SJSA1 (cell line): ENCODE data around the gene TIGIT. TPM values are rescaled to one million over a fixed set of nuclear protein-coding genes. Genes with fewer than 3 reads are reported as not detected.

Source experiments
- DNase-seq, 2 experiments: peaks; one replicate each; pipeline ENCODE4 v3.0.0-alpha.2; 2015 to 2020; ENCODE audit warnings: low spot score in 2 of 2, low read depth in 1 of 2
- H3K27ac ChIP-seq: fragments of 250-450 bp; sonication (Bioruptor Pico); 2 replicates; pipeline ENCODE4 v1.5.1; 2020; ENCODE audit warnings: mild to moderate bottlenecking, moderate library complexity
- H3K27me3 ChIP-seq: fragments of 250-450 bp; sonication (Bioruptor Pico); replicated peaks from 2 replicates; pipeline ENCODE4 v1.5.1; 2020; ENCODE audit warnings: mild to moderate bottlenecking, moderate library complexity
- H3K36me3 ChIP-seq: fragments of 250-450 bp; sonication (Bioruptor Pico); 2 replicates; pipeline ENCODE4 v1.5.1; 2020; ENCODE audit warnings: mild to moderate bottlenecking
- H3K4me1 ChIP-seq: fragments of 250-450 bp; sonication (Bioruptor Pico); replicated peaks from 2 replicates; pipeline ENCODE4 v1.6.1; 2021; ENCODE audit warnings: mild to moderate bottlenecking
- H3K4me3 ChIP-seq: fragments of 250-450 bp; sonication (Bioruptor Pico); 2 replicates; pipeline ENCODE4 v1.5.1; 2020; ENCODE audit warnings: mild to moderate bottlenecking
- H3K9me3 ChIP-seq: fragments of 250-450 bp; sonication (Bioruptor Pico); replicated peaks from 2 replicates; pipeline ENCODE4 v1.5.1; 2020; ENCODE audit warnings: mild to moderate bottlenecking
- total RNA-seq: library from RNA; depleted of rRNA; stranded (reverse); fragments of >200 nt; shearing (Covaris generic); gene quantifications from 2 replicates; pipeline ENCODE4 v1.2.3, GENCODE V29; 2014

The TIGIT gene
- total RNA-seq, 1 experiment from 2014 or later: not detected

DNA sequence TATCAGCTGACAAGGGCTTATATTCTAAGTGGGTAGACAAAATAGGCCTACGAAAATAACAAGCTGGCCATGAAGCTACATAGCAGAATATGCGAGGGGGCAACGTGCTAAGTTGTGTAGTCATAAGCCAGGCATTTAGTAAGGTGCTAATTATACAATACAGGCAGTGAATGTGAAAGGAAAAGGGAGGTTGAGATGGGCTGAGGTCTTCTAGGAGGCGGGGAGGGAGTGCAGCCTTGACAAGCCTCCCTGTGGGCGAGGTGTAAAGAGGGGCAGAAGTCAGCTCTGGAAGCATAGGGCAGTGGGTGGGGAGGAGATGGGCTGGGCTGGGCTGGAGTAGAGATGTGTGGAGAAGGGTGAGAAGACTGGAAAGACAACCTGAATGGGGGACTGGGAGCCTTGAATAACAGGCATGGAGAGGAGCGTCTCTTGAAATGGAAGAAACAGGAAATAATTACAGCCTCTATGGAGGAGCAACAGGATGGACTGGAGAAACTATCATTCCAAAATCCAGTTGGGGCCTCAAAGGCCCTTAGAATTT, 1.2 kb downstream of the TIGIT start:
- H3K27ac ChIP-seq: no peak overlapping the region
- no peaks in the 10 kb centered on the region for H3K9me3 ChIP-seq
- no peaks in the 10 kb centered on the region for H3K27me3 ChIP-seq
- no peaks in the 10 kb centered on the region for H3K36me3 ChIP-seq
- no peak for DNase-seq
- peaks cover 3% of the 10 kb centered on the region; the same call in 1 of the 2 replicates for H3K4me1 ChIP-seq
- H3K4me3 ChIP-seq: no peak overlapping the region

GRCh38 chr3:114295946-114296345, 2.1 kb downstream of the TIGIT start:
- peaks cover 2% of the 10 kb centered on the region; the same call in 1 of the 2 replicates for H3K4me1 ChIP-seq
- H3K27me3 ChIP-seq: no peaks in the 10 kb centered on the region
- no peak overlapping the region for H3K27ac ChIP-seq
- H3K36me3 ChIP-seq: no peaks in the 10 kb centered on the region
- H3K4me3 ChIP-seq: no peak overlapping the region
- H3K9me3 ChIP-seq: no peaks in the 10 kb centered on the region
- DNase-seq: no peak

GRCh38 chr3:114299421-114299820, 5.6 kb downstream of the TIGIT start:
- Histone ChIP-seq H3K4me3 (no peak overlapping the region), H3K4me1 (no peaks in the 10 kb centered on the region), H3K9me3 (no peaks in the 10 kb centered on the region), H3K27ac (no peak overlapping the region), H3K36me3 (no peaks in the 10 kb centered on the region), H3K27me3 (no peaks in the 10 kb centered on the region)
- DNase-seq: no peak

GRCh38 chr3:114299941-114300624, 6.3 kb downstream of the TIGIT start:
- H3K4me3 ChIP-seq: no peak overlapping the region
- H3K36me3 ChIP-seq: no peaks in the 10 kb centered on the region
- H3K9me3 ChIP-seq: no peaks in the 10 kb centered on the region
- DNase-seq: no peak
- H3K27ac ChIP-seq: no peak overlapping the region
- no peaks in the 10 kb centered on the region for H3K27me3 ChIP-seq
- no peaks in the 10 kb centered on the region for H3K4me1 ChIP-seq

- Histone ChIP-seq H3K27ac (no peak overlapping the region), H3K27me3 (no peaks in the 10 kb centered on the region), H3K4me1 (no peaks in the 10 kb centered on the region), H3K9me3 (no peaks in the 10 kb centered on the region), H3K36me3 (no peaks in the 10 kb centered on the region), H3K4me3 (no peak overlapping the region)
- DNase-seq: no peak
Measured at GRCh38 chr3:114307222-114307830, 13.5 kb downstream of the TIGIT start.

DNA sequence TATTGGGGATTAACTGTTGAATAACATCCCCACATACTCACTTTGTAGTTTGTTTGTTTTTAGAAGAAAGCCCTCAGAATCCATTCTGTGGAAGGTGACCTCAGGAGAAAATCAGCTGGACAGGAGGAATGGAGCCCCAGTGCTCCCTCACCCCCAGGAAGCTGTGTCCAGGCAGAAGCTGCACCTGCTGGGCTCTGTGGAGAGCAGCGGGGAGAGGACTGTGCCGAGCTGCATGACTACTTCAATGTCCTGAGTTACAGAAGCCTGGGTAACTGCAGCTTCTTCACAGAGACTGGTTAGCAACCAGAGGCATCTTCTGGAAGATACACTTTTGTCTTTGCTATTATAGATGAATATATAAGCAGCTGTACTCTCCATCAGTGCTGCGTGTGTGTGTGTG, 14.0 kb downstream of the TIGIT start:
- H3K36me3 ChIP-seq: no peaks in the 10 kb centered on the region
- no peak overlapping the region for H3K4me3 ChIP-seq
- DNase-seq: no peak
- no peaks in the 10 kb centered on the region for H3K27me3 ChIP-seq
- no peaks in the 10 kb centered on the region for H3K4me1 ChIP-seq
- no peaks in the 10 kb centered on the region for H3K9me3 ChIP-seq
- H3K27ac ChIP-seq: no peak overlapping the region

DNA sequence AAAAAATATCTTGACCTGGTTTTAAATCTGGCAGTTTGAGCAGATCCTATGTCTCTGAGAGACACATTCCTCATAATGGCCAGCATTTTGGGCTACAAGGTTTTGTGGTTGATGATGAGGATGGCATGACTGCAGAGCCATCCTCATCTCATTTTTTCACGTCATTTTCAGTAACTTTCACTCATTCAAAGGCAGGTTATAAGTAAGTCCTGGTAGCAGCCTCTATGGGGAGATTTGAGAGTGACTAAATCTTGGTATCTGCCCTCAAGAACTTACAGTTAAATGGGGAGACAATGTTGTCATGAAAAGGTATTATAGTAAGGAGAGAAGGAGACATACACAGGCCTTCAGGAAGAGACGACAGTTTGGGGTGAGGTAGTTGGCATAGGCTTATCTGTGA, 14.5 kb downstream of the TIGIT start:
- Histone ChIP-seq H3K27me3 (no peaks in the 10 kb centered on the region), H3K9me3 (no peaks in the 10 kb centered on the region), H3K4me1 (no peaks in the 10 kb centered on the region), H3K27ac (no peak overlapping the region), H3K36me3 (no peaks in the 10 kb centered on the region), H3K4me3 (no peak overlapping the region)
- no peak for DNase-seq

DNA sequence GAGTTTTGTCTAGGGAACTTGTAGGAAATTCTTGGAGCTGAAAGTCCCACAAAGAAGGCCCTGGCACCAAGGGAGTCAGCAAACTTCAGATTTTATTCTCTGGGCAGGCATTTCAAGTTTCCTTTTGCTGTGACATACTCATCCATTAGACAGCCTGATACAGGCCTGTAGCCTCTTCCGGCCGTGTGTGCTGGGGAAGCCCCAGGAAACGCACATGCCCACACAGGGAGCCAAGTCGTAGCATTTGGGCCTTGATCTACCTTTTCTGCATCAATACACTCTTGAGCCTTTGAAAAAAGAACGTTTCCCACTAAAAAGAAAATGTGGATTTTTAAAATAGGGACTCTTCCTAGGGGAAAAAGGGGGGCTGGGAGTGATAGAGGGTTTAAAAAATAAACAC, 15.0 kb downstream of the TIGIT start:
- H3K27me3 ChIP-seq: no peaks in the 10 kb centered on the region
- no peak overlapping the region for H3K4me3 ChIP-seq

DNA sequence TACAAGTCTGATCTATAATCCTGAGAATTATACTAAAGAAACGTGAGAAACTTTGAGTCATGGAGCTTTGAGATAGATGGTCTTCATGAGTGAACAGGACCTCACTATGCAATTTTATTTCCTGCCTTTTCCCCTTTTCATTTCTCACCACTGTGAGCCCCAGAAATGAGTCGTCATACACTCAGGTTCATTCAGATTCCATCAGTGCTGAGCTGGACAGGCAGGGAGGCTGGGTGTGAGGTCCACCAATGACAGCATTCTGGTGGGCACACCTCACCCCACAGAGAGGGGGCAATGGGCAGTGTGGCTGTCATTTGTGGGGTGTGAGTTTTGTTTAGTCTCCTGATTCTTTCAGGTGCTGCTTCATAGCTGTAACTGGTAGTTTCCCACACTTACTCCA, 16.9 kb downstream of the TIGIT start:
- H3K9me3 ChIP-seq: no peaks in the 10 kb centered on the region
- no peak overlapping the region for H3K27ac ChIP-seq
- no peaks in the 10 kb centered on the region; the same call in 1 of the 2 replicates for H3K36me3 ChIP-seq
- DNase-seq: no peak
- no peaks in the 10 kb centered on the region for H3K27me3 ChIP-seq
- H3K4me1 ChIP-seq: no peaks in the 10 kb centered on the region
- H3K4me3 ChIP-seq: no peak overlapping the region

More for the DNA sequence above, 15.0 kb downstream of the TIGIT start:
- H3K36me3 ChIP-seq: no peaks in the 10 kb centered on the region
- H3K27ac ChIP-seq: no peak overlapping the region
- DNase-seq: no peak
- H3K4me1 ChIP-seq: no peaks in the 10 kb centered on the region
- no peaks in the 10 kb centered on the region for H3K9me3 ChIP-seq

DNA sequence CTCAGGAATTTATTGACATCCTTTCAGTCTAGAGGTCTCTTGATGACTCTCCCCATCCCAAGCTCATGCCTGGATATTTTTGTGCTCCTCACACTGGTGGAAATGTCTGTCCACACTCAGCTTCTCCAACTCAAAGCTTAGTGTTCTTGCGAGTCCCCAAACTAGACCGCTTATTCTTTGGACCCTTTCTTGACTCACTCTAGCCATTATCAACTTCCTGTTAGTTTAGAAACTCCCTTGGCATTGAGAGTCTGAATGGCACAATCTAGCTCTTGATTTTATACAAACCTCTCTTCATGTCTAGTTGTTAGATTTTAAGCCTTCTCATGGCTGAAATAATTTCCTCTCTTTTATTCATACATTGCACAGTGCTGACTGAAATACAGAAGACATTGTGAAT, 19.6 kb downstream of the TIGIT start:
- Histone ChIP-seq H3K4me1 (no peaks in the 10 kb centered on the region), H3K36me3 (no peaks in the 10 kb centered on the region; the same call in 1 of the 2 replicates), H3K27ac (no peak overlapping the region), H3K4me3 (no peak overlapping the region), H3K27me3 (no peaks in the 10 kb centered on the region), H3K9me3 (no peaks in the 10 kb centered on the region)
- no peak for DNase-seq

DNA sequence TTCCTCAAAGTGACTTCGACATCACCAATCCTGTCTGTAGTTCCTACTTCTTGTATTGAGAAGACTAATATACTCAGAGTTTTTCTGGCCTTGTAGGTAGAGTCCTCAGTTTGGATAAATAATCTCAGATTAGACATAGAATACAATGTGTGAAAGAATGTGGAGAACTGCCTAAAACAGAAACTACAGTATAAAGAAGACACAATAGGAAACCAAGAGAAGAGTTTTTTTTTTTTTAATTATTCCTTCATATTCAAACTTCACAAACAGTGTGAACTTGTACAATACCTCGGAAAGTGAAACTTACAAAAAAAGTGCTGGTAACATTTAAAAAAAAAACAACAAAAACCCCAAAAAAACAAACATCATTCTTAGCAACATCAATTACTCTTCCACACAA, 20.5 kb downstream of the TIGIT start:
- no peak for DNase-seq
- Histone ChIP-seq H3K4me3 (no peak overlapping the region), H3K27ac (no peak overlapping the region), H3K4me1 (peaks cover 2% of the 10 kb centered on the region; the same call in 1 of the 2 replicates), H3K9me3 (no peaks in the 10 kb centered on the region), H3K27me3 (no peaks in the 10 kb centered on the region), H3K36me3 (no peaks in the 10 kb centered on the region; the same call in 1 of the 2 replicates)

DNA sequence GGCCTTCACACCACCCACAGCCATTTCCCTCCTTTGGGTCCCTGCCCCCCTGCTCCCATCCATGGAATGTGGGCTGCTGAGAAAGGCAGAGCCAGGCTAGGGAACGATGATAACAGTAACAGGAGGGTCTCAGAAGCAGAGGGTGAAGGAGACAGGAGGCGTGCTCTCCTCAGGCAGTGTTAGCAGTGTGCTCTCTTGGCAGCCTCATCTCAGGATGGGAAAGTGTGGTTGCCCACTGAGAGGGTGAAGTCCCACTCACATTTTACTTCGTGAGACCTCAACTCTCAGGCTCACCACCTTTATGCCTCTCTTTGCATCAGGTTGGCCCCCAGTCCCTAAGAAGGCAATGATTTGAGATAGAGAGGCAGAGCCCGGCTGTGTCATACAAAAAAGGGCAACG, 24.5 kb downstream of the TIGIT start:
- H3K27me3 ChIP-seq: no peaks in the 10 kb centered on the region
- DNase-seq: no peak
- H3K27ac ChIP-seq: no peak overlapping the region
- H3K4me3 ChIP-seq: no peak overlapping the region
- no peaks in the 10 kb centered on the region for H3K9me3 ChIP-seq
- peaks cover 11% of the 10 kb centered on the region; the same call in 1 of the 2 replicates for H3K4me1 ChIP-seq
- H3K36me3 ChIP-seq: peaks cover 3% of the 10 kb centered on the region

DNA sequence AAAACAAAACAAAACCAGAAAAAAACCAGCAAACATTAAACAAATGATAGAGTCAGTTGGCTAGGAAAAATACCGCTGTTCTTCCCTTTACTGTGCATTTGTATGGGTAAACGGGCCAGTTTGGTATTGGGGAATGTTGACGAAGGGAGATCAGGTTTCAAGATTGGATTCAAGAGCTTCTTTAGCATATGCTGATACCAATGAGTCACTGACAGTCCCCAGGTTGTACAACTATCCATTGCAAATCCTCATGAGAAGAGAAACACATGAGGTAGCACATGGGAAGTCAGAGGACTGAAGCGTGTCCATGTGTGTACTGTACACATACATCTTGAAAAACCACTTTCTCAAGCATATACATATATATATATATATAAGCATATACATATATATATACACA, 25.6 kb downstream of the TIGIT start:
- H3K36me3 ChIP-seq: peaks cover 3% of the 10 kb centered on the region

DNA sequence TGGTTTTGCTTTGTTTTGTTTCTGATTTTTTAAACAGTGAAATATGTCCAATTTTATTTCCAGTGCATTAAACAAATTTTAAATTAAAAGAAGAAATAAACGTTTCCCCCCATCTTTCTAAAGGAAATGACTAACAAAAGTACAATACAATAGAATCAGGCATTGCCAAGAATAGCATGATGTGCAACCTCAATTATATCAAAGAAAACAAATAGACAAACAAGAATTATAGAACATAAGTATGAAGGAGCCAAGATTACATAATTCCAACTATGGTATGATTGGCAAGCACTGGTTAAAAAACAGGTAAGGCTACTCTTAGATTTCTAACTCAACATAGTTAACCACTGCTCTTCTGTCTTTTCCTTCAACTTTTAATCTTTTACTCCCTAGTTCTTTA, 26.4 kb downstream of the TIGIT start:
- no peak for DNase-seq

More for the DNA sequence above, 25.6 kb downstream of the TIGIT start:
- H3K9me3 ChIP-seq: no peaks in the 10 kb centered on the region
- H3K27me3 ChIP-seq: no peaks in the 10 kb centered on the region
- DNase-seq: peak in 1 of 2 experiments; percentile 7
- H3K4me1 ChIP-seq: peaks cover 11% of the 10 kb centered on the region; the same call in 1 of the 2 replicates
- H3K4me3 ChIP-seq: no peak overlapping the region
- H3K27ac ChIP-seq: no peak overlapping the region

More for the DNA sequence above, 26.4 kb downstream of the TIGIT start:
- peaks cover 11% of the 10 kb centered on the region; the same call in 1 of the 2 replicates for H3K4me1 ChIP-seq
- no peaks in the 10 kb centered on the region for H3K9me3 ChIP-seq
- no peak overlapping the region for H3K27ac ChIP-seq
- H3K27me3 ChIP-seq: no peaks in the 10 kb centered on the region
- no peak overlapping the region for H3K4me3 ChIP-seq
- H3K36me3 ChIP-seq: peaks cover 3% of the 10 kb centered on the region
